ENCODE data around the gene CTXND1.

The CTXND1 gene

DNA sequence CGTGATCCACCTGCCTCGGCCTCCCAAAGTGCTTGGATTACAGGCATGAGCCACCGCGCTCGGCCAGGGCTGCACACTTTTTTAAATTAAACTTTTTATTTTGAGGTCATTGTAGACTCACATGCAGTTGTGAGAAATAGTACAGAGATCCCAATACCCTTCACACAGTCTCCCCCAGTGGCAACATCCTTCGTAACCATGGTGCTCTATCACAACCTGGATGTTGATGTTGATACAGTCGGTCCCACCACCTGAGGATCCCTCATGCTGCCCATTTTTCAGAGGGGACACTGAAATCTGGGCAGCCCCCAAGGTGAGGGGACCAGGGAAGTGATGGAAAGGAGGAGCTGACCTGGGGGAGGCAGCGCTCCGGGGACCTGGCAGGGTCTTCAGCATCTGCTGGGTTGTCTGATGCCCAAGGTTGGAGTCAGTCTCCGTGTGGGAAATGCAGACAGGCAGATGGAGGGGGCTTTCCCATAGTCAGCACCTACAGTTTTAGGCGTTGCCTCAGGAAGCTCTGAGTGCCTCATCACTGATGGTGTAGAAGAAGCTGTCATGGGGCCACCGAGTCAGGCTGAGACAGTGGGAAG lies 82.2 kb downstream of the CTXND1 start:
- ChIA-PET CTCF (no interaction called here), POLR2A (no interaction called here)
- DNase-seq (ENCODE audit: low read depth, low spot score) = no peak

DNA sequence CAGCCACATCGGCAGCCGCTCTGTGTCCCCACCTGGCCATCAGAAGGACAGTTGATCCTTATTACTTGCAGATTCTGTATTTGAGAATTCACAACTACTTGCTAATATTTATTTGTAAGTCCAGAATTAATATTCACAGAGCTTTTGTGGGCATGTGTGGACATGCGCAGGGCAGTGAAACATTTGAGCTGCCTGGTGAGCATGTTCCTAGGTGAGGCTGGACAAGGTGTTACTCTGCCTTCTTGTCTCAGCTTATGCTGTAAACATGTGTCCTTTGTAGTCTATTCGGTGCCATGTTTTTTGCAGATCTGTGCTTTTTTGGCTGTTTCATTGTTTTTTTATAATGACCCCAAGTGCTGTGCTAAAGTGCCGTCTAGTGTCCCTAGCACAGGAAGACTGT lies 83.6 kb downstream of the CTXND1 start:
- POLR2A ChIA-PET = no interaction called here
- no peak overlapping the region for H3K4me3 ChIP-seq (ENCODE audit: low read depth, low read length)

More for the DNA sequence above, 82.2 kb downstream of the CTXND1 start:
- no peak overlapping the region for H3K4me3 ChIP-seq (ENCODE audit: low read depth, low read length)
- TF ChIP-seq, protein P1, sequence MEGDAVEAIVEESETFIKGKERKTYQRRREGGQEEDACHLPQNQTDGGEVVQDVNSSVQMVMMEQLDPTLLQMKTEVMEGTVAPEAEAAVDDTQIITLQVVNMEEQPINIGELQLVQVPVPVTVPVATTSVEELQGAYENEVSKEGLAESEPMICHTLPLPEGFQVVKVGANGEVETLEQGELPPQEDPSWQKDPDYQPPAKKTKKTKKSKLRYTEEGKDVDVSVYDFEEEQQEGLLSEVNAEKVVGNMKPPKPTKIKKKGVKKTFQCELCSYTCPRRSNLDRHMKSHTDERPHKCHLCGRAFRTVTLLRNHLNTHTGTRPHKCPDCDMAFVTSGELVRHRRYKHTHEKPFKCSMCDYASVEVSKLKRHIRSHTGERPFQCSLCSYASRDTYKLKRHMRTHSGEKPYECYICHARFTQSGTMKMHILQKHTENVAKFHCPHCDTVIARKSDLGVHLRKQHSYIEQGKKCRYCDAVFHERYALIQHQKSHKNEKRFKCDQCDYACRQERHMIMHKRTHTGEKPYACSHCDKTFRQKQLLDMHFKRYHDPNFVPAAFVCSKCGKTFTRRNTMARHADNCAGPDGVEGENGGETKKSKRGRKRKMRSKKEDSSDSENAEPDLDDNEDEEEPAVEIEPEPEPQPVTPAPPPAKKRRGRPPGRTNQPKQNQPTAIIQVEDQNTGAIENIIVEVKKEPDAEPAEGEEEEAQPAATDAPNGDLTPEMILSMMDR (IDR thresholded peaks at IDR 0.05; ENCODE audit: insufficient read depth, low read length, missing control alignments) = no peak

DNA sequence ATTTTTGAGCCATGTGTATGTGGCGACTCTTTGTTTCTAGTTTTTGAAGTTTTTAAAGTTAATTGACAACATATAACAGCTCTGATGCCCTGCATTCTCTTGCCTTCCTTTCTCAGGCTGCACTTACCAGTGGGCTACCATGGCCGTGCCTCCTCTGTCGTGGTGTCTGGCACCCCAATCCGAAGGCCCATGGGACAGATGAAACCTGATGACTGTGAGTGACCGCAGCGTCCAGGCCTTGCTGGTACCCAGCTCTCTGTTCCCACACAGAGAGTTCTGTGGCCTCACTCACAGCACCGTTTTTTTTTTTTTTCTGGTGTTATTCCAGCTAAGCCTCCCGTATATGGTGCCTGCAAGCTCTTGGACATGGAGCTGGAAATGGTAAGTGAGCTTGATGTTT lies 84.1 kb downstream of the CTXND1 start:
- ChIA-PET POLR2A (no interaction called here), CTCF (interaction anchor here (1.3 kb wide), 1 partner anchor 13 kb away, joined by 3 read pairs; no protein-coding TSS in a partner anchor)
- no peak for DNase-seq (ENCODE audit: low read depth, low spot score)

More for the DNA sequence above, 83.6 kb downstream of the CTXND1 start:
- DNase-seq (ENCODE audit: low read depth, low spot score) = no peak
- CTCF ChIA-PET = interaction anchor here (1.3 kb wide), 1 partner anchor 13 kb away, joined by 3 read pairs; no protein-coding TSS in a partner anchor
- TF ChIP-seq, protein P1 (IDR thresholded peaks at IDR 0.05; ENCODE audit: insufficient read depth, low read length, missing control alignments) = no peak

DNA sequence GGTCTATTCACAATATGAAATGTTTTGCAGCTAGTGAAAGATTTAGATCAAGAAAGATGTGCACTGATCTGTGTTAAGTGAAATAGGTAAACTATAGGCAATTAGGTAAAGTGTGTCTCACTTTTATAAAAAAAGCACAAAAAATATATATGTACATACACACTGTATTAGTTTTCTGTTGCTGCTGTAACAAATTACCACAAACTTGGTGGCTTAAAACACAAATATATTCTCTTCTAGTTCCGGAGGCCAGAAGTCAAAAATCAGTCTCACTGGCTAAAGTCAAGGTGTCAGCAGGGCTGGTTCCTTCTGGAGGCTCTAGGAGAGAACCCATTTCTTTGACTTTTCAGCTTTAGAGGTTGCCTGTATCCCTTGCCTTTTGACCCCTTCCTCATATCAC lies 88.1 kb downstream of the CTXND1 start:
- no peak for DNase-seq (ENCODE audit: low read depth, low spot score)
- CTCF ChIA-PET = interaction anchor here (3.4 kb wide), 1 partner anchor 9 kb away, joined by 35 read pairs; no protein-coding TSS in a partner anchor
- TF ChIP-seq, protein P1 (IDR thresholded peaks at IDR 0.05; ENCODE audit: insufficient read depth, low read length, missing control alignments) = no peak

More for the DNA sequence above, 84.1 kb downstream of the CTXND1 start:
- no peak overlapping the region for H3K4me3 ChIP-seq (ENCODE audit: low read depth, low read length)
- TF ChIP-seq, protein P1 (IDR thresholded peaks at IDR 0.05; ENCODE audit: insufficient read depth, low read length, missing control alignments) = no peak

DNA sequence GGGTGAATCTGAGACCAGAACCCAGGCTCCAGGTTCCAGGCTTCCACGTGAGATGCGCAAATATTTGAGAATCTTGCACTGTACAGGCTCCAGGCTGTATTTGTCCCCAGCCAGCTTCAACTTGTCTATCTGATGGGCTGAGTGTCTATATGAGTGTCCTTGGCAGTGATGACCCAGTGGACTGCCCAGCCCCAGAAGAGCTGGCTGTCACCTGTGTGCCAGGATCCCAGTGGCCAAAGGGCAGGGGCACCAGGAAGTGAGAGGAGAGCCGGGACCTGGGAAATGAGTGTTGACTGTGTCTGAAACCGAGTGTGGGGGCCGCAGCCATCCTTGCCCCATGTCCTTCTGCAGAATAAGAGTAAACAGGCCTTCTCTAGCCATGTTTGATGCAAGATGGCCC lies 88.8 kb downstream of the CTXND1 start:
- CTCF ChIA-PET = interaction anchor here (1.7 to 3.4 kb wide), 2 partner anchors 10 to 14 kb away, joined by 3 to 35 read pairs; no protein-coding TSS in a partner anchor
- H3K4me3 ChIP-seq (ENCODE audit: low read depth, low read length) = no peak overlapping the region
- TF ChIP-seq, protein P1 (IDR thresholded peaks at IDR 0.05; ENCODE audit: insufficient read depth, low read length, missing control alignments) = no peak
- no peak for DNase-seq (ENCODE audit: low read depth, low spot score)
- POLR2A ChIA-PET = no interaction called here

More for the DNA sequence above, 88.1 kb downstream of the CTXND1 start:
- POLR2A ChIA-PET = no interaction called here
- no peak overlapping the region for H3K4me3 ChIP-seq (ENCODE audit: low read depth, low read length)

DNA sequence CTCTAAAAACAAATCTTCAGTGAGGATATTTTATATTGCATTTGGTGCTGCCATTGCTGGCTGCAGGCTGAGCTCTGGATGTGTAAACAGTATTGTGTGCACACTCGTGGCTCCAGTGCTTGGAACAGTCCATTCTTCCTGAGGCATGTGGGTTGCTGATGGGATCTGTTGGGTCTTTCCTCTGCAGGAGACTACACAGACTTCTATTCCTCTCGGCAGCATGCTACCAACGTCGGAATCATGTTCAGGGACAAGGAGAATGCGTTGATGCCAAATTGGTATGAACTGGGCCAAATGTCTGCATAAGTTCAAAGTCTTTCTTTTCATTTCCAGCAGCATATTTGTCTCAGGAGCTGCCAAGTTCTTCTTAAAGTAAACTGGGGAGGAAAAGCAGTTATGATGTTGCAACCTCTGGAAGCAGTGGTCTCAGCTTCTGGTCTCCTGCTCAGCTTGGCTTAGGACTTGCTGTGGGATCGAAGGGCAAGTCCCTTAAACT lies 89.9 kb downstream of the CTXND1 start:
- POLR2A ChIA-PET = no interaction called here
- DNase-seq (ENCODE audit: low read depth, low spot score) = no peak
- TF ChIP-seq, protein P1 (IDR thresholded peaks at IDR 0.05; ENCODE audit: insufficient read depth, low read length, missing control alignments) = no peak
- CTCF ChIA-PET = interaction anchor here (1.7 to 3.4 kb wide), 2 partner anchors 11 to 15 kb away, joined by 3 to 35 read pairs; no protein-coding TSS in a partner anchor
- H3K4me3 ChIP-seq (ENCODE audit: low read depth, low read length) = no peak overlapping the region

Data from AG04449 (cell line).